Skeletal muscle satellite cell (primary cell): ENCODE results near the gene HOMER1.
"Not testable (repeated sequence)": the region's sequence is repeated elsewhere in the genome, so short reads cannot be mapped to it uniquely, and the experiment has no call there.

ENCODE experiments used
- H3K27me3 ChIP-seq: 2 replicates; pipeline ENCODE4 v1.7.0; 2013; ENCODE audit warnings: low read length; ENCODE audit not compliant: control insufficient read depth, insufficient read depth
- H3K36me3 ChIP-seq: 2 replicates; pipeline ENCODE4 v1.7.0; 2013; ENCODE audit warnings: mild to moderate bottlenecking, control low read depth, low read length; ENCODE audit not compliant: insufficient read depth
- H3K4me1 ChIP-seq: 2 replicates; pipeline ENCODE4 v1.7.0; 2013; ENCODE audit warnings: low read length; ENCODE audit not compliant: control insufficient read depth, insufficient read depth
- H3K4me2 ChIP-seq: 2 replicates; pipeline ENCODE4 v1.7.0; 2013; ENCODE audit warnings: mild to moderate bottlenecking, low read length
- H3K4me3 ChIP-seq: 2 replicates; pipeline ENCODE4 v1.7.0; 2013; ENCODE audit warnings: low read length
- H3K9ac ChIP-seq: 2 replicates; pipeline ENCODE4 v1.7.0; 2013; ENCODE audit warnings: mild to moderate bottlenecking, low read depth, low read length, moderate library complexity
- H3K9me3 ChIP-seq: replicated peaks from 2 replicates; pipeline ENCODE4 v1.7.0; 2013; ENCODE audit warnings: mild to moderate bottlenecking, control low read depth, low read length

The HOMER1 gene

GRCh38 chr5:79540939-79541338 lies 27.0 kb upstream of the HOMER1 start:
- H3K4me2 ChIP-seq = no peak overlapping the region
- H3K4me3 ChIP-seq = no peak overlapping the region
- no peaks in the 10 kb centered on the region for H3K27me3 ChIP-seq
- H3K9me3 ChIP-seq = no peaks in the 10 kb centered on the region
- no peak overlapping the region for H3K9ac ChIP-seq
- H3K36me3 ChIP-seq = no peaks in the 10 kb centered on the region
- H3K4me1 ChIP-seq = no peaks in the 10 kb centered on the region

- H3K9me3 ChIP-seq = no peaks in the 10 kb centered on the region
- no peaks in the 10 kb centered on the region for H3K4me1 ChIP-seq
- no peaks in the 10 kb centered on the region for H3K27me3 ChIP-seq
- H3K9ac ChIP-seq = no peak overlapping the region
- H3K4me2 ChIP-seq = no peak overlapping the region
- no peak overlapping the region for H3K4me3 ChIP-seq
- no peaks in the 10 kb centered on the region for H3K36me3 ChIP-seq
These were observed 22.4 kb upstream of the HOMER1 start for GRCh38 chr5:79536193-79536906.

GRCh38 chr5:79535477-79536192 lies 21.7 kb upstream of the HOMER1 start:
- Histone ChIP-seq H3K9me3 (no peaks in the 10 kb centered on the region), H3K4me3 (no peak overlapping the region), H3K4me2 (no peak overlapping the region), H3K27me3 (no peaks in the 10 kb centered on the region), H3K4me1 (no peaks in the 10 kb centered on the region), H3K36me3 (no peaks in the 10 kb centered on the region), H3K9ac (no peak overlapping the region)

GRCh38 chr5:79529110-79529509 lies 15.2 kb upstream of the HOMER1 start:
- Histone ChIP-seq H3K4me2 (no peak overlapping the region), H3K27me3 (no peaks in the 10 kb centered on the region), H3K9me3 (no peaks in the 10 kb centered on the region), H3K36me3 (no peaks in the 10 kb centered on the region), H3K9ac (no peak overlapping the region), H3K4me1 (no peaks in the 10 kb centered on the region), H3K4me3 (no peak overlapping the region)

- Histone ChIP-seq H3K9ac (no peak overlapping the region), H3K27me3 (no peaks in the 10 kb centered on the region), H3K36me3 (no peaks in the 10 kb centered on the region), H3K4me1 (no peaks in the 10 kb centered on the region), H3K9me3 (no peaks in the 10 kb centered on the region), H3K4me2 (no peak overlapping the region), H3K4me3 (no peak overlapping the region)
These were observed 13.5 kb upstream of the HOMER1 start for GRCh38 chr5:79527431-79527830.

- Histone ChIP-seq H3K36me3 (no peaks in the 10 kb centered on the region), H3K9me3 (no peaks in the 10 kb centered on the region), H3K9ac (no peak overlapping the region), H3K4me3 (no peak overlapping the region), H3K4me1 (no peaks in the 10 kb centered on the region), H3K27me3 (no peaks in the 10 kb centered on the region), H3K4me2 (no peak overlapping the region)
These were observed 13.0 kb upstream of the HOMER1 start for GRCh38 chr5:79526928-79527327.

- H3K36me3 ChIP-seq = no peaks in the 10 kb centered on the region
- no peaks in the 10 kb centered on the region for H3K9me3 ChIP-seq
- H3K4me2 ChIP-seq = no peak overlapping the region
- no peak overlapping the region for H3K4me3 ChIP-seq
- no peaks in the 10 kb centered on the region for H3K4me1 ChIP-seq
- H3K9ac ChIP-seq = no peak overlapping the region
- H3K27me3 ChIP-seq = no peaks in the 10 kb centered on the region
These were observed 12.6 kb upstream of the HOMER1 start for GRCh38 chr5:79526493-79526892.

- H3K36me3 ChIP-seq = no peaks in the 10 kb centered on the region
- H3K4me1 ChIP-seq = no peaks in the 10 kb centered on the region
- H3K9ac ChIP-seq = no peak overlapping the region
- H3K4me3 ChIP-seq = no peak overlapping the region
- H3K27me3 ChIP-seq = no peaks in the 10 kb centered on the region
- no peak overlapping the region for H3K4me2 ChIP-seq
- no peaks in the 10 kb centered on the region for H3K9me3 ChIP-seq
These were observed 7.2 kb upstream of the HOMER1 start for GRCh38 chr5:79521156-79521555.

- Histone ChIP-seq H3K27me3 (no peaks in the 10 kb centered on the region), H3K4me3 (no peak overlapping the region), H3K9me3 (no peaks in the 10 kb centered on the region), H3K4me1 (no peaks in the 10 kb centered on the region), H3K4me2 (no peak overlapping the region), H3K9ac (no peak overlapping the region), H3K36me3 (no peaks in the 10 kb centered on the region)
These were observed 4.8 kb upstream of the HOMER1 start for GRCh38 chr5:79518718-79519117.

GRCh38 chr5:79517601-79518000 lies 3.7 kb upstream of the HOMER1 start:
- H3K9ac ChIP-seq = no peak overlapping the region
- no peaks in the 10 kb centered on the region for H3K27me3 ChIP-seq
- no peaks in the 10 kb centered on the region for H3K9me3 ChIP-seq
- no peaks in the 10 kb centered on the region for H3K36me3 ChIP-seq
- no peak overlapping the region for H3K4me3 ChIP-seq
- no peaks in the 10 kb centered on the region for H3K4me1 ChIP-seq
- no peak overlapping the region for H3K4me2 ChIP-seq

- no peak overlapping the region for H3K4me2 ChIP-seq
- no peaks in the 10 kb centered on the region for H3K9me3 ChIP-seq
- no peaks in the 10 kb centered on the region for H3K36me3 ChIP-seq
- H3K9ac ChIP-seq = no peak overlapping the region
- H3K27me3 ChIP-seq = no peaks in the 10 kb centered on the region
- no peak overlapping the region for H3K4me3 ChIP-seq
- peaks cover 4% of the 10 kb centered on the region for H3K4me1 ChIP-seq
These were observed 3.1 kb upstream of the HOMER1 start for GRCh38 chr5:79516986-79517385.

GRCh38 chr5:79516331-79516730 lies 2.4 kb upstream of the HOMER1 start:
- H3K4me2 ChIP-seq, H3K4me3 ChIP-seq, H3K9me3 ChIP-seq, H3K27me3 ChIP-seq, H3K4me1 ChIP-seq, H3K36me3 ChIP-seq, H3K9ac ChIP-seq: not testable (repeated sequence)
